Measurements from ENCODE around the gene CUX1. TPM values are rescaled to one million over a fixed set of nuclear protein-coding genes. Genes with fewer than 3 reads are reported as not detected.
A peak's percentile ranks its signal among the peaks of the same experiment; 100 is the strongest.

Gene CUX1
- total and polyA plus RNA-seq, 2 of the 13 experiments (the other 11 are each of a cell fraction or from before 2014, with no cell fraction given) = 13.7 to 14.9 TPM

GRCh38 chr7:101879565-101879964 is 62.1 kb downstream of the CUX1 start:
- in situ Hi-C loops (cut with HindIII; ENCODE audit: extremely low pct_ligation_motif_present, low pct_unique_long_range_greater_than_20kb) (no loop called here), intact Hi-C loops (cut with micrococcal nuclease; ENCODE audit: unreplicated experiment) (no loop called here)
- H3K4me3 ChIP-seq (replicated peaks in 1 of 3; ENCODE audit: insufficient read depth in 1 of 3, low read depth in 2 of 3, low read length in 3 of 3) = no peak overlapping the region
- peaks cover 11% of the 10 kb centered on the region for H4K20me1 ChIP-seq (ENCODE audit: insufficient read depth, low read length)
- 100% methylated on average over 5 of the region's 10 CpGs for WGBS (ENCODE audit: low lambda C conversion rate)
- POLR2A ChIA-PET = no interaction called here
- ATAC-seq = no peak
- no peak overlapping the region for H3K9ac ChIP-seq (ENCODE audit: insufficient read depth, low read depth, low read length)
- no peak overlapping the region for H3K4me2 ChIP-seq (ENCODE audit: low read depth, low read length)
- H3K79me2 ChIP-seq (ENCODE audit: insufficient read depth, low read length) = peaks cover 61% of the 10 kb centered on the region
- H2AFZ ChIP-seq (ENCODE audit: low read length) = no peak overlapping the region
- no peak for DNase-seq (ENCODE audit: low spot score)
- no peaks in the 10 kb centered on the region for H3K27me3 ChIP-seq (ENCODE audit: control insufficient read depth in 1 of 2, insufficient read depth in 2 of 2, low read length in 2 of 2)
- peak overlapping the region; percentile 8 for H3K27ac ChIP-seq (ENCODE audit: extremely low read length, insufficient read depth, low read length)
- peaks cover 66% of the 10 kb centered on the region for H3K4me1 ChIP-seq (ENCODE audit: insufficient read depth, low read length)
- TF ChIP-seq PPARG (CRISPR knock-in tag; conservative IDR thresholded peaks at IDR 0.05) (no peak), ZNF687 (CRISPR knock-in tag; IDR thresholded peaks at IDR 0.05) (peak; percentile 15; the same call in 1 of the 2 replicates)
- no peak for FAIRE-seq
- CTCF ChIA-PET (ENCODE audit: low intra/inter-chr PET ratio, low total read pairs) = no interaction called here
- no TSS peak for BruUV-seq (replicated peaks)
- no peaks in the 10 kb centered on the region for H3K9me3 ChIP-seq (ENCODE audit: low read length)
- no peaks in the 10 kb centered on the region for H3K36me3 ChIP-seq (replicated peaks in 1 of 2; ENCODE audit: control insufficient read depth in 1 of 2, insufficient read depth in 2 of 2, low read length in 2 of 2)

GRCh38 chr7:101880282-101881054 is 63.0 kb downstream of the CUX1 start:
- Histone ChIP-seq H3K27ac (ENCODE audit: extremely low read length, insufficient read depth, low read length) (no peak overlapping the region), H3K79me2 (ENCODE audit: insufficient read depth, low read length) (peaks cover 61% of the 10 kb centered on the region), H2AFZ (ENCODE audit: low read length) (no peak overlapping the region), H3K9ac (ENCODE audit: insufficient read depth, low read depth, low read length) (no peak overlapping the region), H3K36me3 (replicated peaks in 1 of 2; ENCODE audit: control insufficient read depth in 1 of 2, insufficient read depth in 2 of 2, low read length in 2 of 2) (no peaks in the 10 kb centered on the region), H3K4me3 (replicated peaks in 1 of 3; ENCODE audit: insufficient read depth in 1 of 3, low read depth in 2 of 3, low read length in 3 of 3) (no peak overlapping the region), H4K20me1 (ENCODE audit: insufficient read depth, low read length) (peaks cover 11% of the 10 kb centered on the region), H3K9me3 (ENCODE audit: low read length) (no peaks in the 10 kb centered on the region), H3K4me2 (ENCODE audit: low read depth, low read length) (no peak overlapping the region), H3K4me1 (ENCODE audit: insufficient read depth, low read length) (peaks cover 75% of the 10 kb centered on the region), H3K27me3 (ENCODE audit: control insufficient read depth in 1 of 2, insufficient read depth in 2 of 2, low read length in 2 of 2) (no peaks in the 10 kb centered on the region)
- TF ChIP-seq RBM22 (optimal IDR thresholded peaks at IDR 0.05; ENCODE audit: low read length) (peak; percentile 22), E2F2 (CRISPR knock-in tag; IDR thresholded peaks at IDR 0.05; ENCODE audit: borderline replicate concordance) (no peak)
- 95% methylated on average over 14 of the region's 14 CpGs for WGBS (ENCODE audit: low lambda C conversion rate)
- DNase-seq (ENCODE audit: low spot score) (no peak), FAIRE-seq (no peak), ATAC-seq (no peak)
- in situ Hi-C loops (cut with HindIII; ENCODE audit: extremely low pct_ligation_motif_present, low pct_unique_long_range_greater_than_20kb) = no loop called here
- ChIA-PET POLR2A (no interaction called here), CTCF (ENCODE audit: low intra/inter-chr PET ratio, low total read pairs) (no interaction called here)
- intact Hi-C loops (cut with micrococcal nuclease; ENCODE audit: unreplicated experiment) = loop anchor here (10.0 kb wide), 1 partner anchor 134 kb away; no protein-coding TSS in a partner anchor
- no TSS peak for BruUV-seq (replicated peaks)
